Activated T-helper 1 cell treated with anti-CD3 and anti-CD28 coated beads, Interleukin-2, amount 50 U/mL, for 16 hours (primary cell): Measurements from ENCODE around the gene IGSF6.

Experiments
- DNase-seq, 2 donors: peaks; one replicate each; pipeline ENCODE4 v3.0.0-alpha.2; 2020; ENCODE audit warnings: low read depth in 1 of 2, low spot score in 1 of 2

IGSF6 gene

DNA sequence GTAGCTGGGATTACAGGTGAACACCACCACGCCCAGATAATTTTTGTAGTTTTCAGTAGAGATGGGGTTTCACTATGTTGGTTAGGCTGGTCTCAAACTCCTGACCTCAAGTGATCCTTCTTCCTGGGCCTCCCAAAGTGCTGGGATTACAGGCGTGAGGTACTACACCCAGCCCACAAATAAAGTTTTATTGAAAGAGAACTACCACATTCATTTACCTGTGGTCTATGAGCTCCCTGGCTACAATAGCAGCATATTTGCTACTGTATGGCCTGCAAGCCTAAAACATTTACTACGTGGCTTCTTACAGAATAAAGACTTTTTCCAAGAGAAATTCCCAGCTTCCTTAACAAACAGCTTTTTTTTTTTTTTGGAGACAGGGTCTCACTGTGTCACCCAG is 49.6 kb downstream of the IGSF6 start:
- DNase-seq = no peak

DNA sequence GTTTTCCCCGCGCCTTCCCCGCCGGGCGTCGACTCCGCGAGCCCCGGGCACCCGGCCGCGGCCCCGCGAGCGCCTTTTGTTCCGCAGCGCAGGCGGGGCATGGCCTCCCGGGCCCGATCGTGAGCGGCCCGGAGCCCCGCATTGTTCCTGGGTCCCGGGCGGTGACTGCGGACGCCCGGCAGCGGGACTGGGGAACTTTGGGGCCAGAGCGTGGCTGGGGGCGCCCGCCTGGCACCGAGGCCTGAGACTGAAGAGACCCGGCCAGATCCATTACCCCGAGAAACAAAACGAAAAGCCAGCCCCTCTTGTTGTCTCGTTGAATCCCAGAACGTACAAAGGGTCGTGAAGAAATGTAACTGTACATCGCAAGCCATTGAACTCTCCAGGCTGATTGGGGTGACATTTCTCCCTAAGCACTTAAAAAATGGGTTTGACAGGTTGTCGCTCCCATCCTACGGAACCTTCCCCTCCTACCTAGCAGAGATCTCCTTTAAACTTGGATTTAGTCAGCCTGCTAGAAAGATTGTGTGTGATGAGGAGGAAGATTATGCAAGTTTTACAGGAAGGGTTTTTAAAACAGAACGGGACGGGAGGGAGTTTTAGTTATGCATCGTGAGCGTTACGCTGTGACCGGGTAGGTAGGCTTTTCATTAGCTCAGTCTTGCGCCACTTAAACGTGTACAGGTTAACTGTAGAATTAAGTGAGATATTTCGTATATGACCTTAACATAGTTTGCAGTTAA is 52.2 kb downstream of the IGSF6 start:
- no peak for DNase-seq

DNA sequence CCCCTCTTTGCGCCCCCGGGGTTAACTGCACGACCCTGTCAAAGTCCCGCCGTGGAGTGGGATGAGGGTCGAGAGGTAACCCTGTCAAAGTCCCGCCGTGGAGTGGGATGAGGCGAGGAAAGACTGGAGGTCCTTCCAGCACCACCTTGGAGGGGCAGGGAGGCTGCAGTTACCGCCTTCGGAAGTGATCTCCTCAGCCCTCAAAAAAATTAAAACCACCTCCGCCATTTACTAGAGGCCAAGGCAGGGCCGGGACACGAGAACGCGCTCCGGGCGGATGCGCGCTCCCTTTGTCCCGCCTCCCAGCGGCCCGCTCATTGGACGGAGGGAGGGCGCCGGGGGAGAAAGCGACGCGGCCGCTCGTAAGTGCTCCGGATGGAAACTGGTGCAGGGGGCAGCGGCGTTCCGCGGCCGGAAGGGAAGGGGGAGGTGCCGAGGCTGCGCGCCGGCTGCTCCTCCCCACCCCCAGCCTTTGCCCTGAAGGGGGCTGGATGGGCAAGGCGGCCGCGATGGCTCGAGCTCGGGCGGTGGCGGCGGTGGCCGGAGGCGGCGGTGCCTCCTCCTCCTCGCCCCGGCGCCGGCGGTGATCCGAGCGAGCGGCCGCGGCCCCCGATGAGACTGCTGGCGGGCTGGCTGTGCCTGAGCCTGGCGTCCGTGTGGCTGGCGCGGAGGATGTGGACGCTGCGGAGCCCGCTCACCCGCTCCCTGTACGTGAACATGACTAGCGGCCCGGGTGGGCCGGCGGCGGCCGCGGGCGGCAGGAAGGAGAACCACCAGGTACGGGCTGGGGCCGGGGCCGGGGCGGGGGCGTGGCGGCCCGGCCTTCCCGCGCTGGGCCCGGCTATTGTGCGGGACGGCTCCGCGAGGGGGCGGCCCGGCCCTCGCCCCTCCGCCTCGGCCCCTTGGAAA is 53.0 kb downstream of the IGSF6 start, which contains the start of gene METTL9:
TSS of gene METTL9 (plus strand) at position 456 of the 909 bp plus-strand sequence. CDS start at position 613, 157 bp downstream.
- peak; percentile 89 to 93 for DNase-seq

DNA sequence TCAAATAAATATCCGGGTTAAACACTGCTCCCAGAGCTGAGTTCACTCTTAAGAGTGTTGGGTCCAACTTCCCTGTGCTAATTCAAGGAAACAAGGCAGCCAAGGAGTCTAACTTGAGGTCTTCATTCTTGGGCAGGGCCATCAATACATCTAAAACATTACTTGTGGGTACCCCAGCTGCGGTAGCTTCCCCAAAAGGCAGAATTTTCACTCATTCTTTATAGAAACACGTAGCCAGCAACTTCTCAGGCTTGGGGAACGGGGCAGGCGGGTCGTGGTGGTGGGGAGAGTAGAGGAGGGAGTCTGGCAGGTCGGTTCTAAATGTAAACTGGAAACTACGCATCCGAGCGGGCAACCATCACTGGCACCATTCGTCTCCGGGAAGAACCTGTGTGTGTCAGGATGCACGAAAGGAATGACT is 53.7 kb downstream of the IGSF6 start:
- no peak for DNase-seq

DNA sequence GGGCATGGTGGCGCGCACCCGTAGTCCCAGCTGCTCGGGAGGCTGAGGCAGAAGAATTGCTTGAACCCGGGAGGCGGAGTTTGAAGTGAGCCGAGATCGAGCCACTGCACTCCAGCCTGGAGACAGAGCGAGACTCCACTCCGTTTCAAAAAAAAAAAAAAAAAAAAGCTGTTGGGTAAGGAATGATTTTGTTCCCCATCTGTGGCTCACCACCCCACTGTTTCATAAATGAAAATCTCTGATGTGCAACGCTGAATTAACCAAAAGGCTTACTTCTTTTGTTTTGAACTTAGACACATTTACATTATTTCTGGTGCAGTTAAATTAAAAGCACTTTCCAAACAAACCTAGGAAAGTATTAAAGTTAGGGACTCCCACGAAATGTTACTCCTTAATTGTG is 54.2 kb downstream of the IGSF6 start:
- no peak for DNase-seq

DNA sequence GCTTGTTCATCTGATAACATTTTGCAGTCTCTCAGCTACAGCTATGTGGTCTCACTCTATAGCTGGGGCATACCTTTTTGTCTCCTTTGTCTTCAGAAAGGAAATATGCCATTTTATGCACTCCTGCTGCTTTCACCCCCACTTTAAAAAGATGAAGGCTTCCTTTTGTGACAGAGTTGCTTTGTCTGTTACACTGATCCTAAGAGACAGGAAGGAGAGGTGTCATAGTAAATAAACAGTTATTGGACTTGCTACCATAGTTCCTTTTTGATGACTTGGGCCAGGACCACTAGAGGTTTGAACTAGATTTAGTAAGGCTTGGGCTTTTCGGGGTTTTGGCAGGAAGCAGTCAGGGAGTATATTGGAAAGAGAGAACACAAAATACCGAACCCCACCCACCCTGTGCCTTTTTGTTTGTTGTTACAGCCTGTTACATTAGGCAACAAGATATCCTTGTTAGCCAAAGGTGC is 54.8 kb downstream of the IGSF6 start:
- DNase-seq = no peak

DNA sequence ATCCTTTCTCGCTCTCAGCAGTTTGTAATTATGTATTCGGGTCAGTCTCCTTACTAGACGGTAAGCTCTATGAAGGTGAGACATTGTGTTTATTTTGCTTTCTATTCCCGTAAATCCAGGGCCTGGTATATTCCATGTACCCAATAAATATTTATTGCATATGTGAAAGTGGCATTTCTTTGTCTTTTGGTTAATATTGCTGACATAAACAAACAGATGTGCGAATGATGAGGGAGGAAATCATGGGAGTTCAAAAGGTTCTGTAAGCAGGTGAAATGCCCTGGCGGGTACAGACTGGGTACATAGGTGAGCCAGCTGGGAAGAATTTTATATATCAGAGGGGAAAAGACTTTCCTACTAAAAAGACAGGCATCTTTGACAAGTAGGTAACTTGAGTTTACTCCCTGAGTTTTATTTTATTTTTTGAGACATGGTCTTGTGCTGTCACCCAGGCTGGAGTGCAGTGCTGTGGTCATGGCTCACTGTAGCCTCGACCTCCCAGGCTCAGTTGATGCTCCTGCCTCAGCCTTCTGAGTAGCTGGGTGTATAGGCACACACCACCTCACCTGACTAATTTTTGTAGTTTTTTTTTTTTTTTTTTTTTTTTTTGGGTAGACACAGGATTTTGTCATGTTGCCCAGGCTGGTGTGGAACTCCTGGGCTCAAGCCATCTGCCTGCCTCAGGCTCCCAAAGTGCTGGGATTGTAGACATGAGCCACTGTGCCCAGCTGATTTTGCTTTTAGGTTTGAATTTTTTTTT is 58.7 kb downstream of the IGSF6 start:
- DNase-seq = no peak

DNA sequence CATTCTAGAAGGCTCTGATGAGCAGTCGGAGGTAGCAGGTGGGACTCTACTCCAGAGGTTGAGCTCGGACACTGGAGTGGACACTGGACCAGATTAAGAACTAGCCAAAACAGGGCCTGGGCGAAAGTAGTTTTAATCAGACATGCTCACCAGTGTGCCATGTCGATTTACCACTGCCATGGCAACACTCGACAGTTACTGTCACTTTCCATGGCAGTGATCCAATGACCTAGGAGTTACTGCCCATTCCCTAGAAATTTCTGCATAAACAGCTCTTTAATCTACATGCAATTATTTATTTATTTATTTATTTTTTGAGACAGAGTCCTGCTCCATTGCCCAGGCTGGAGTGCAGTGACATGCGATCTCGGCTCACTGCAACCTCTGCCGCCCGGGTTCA is 60.2 kb downstream of the IGSF6 start:
- DNase-seq = no peak

DNA sequence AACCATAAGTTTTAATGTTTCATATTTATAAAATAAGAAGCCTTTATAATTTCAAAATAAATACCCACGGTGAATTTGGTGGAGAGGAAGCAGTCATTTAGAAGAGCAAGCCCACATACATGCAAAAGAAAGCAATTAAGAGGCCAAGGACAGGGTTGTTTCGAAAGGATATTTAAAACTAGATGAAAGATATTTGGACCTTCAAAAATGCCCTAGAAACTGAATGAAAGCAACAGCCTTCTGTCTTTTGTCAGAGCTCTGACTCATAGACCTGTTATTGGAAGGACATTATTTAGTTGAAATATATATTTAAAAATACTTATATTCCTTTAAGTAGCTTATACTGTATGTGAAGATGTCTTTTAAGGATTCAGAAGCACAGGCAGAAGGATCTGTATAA is 61.6 kb downstream of the IGSF6 start:
- DNase-seq = no peak

DNA sequence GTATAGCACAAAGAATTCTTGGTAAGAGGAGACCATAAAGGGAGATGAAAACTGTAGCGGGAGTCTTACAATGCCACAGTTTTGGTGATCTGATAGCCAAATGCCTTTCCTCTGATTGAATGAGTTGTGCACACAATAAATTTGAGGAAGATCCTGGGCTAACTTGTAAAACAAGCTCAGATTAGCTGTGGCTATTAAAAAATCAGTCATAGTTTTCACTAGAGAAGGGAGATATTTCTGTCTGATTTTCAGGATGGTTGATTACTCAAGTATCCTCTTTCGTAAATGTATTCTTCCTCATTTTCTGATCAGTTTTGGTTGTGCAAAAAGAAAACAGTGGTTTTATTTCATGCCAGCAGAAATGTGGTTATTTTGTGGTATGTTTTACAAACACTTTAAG is 62.1 kb downstream of the IGSF6 start:
- no peak for DNase-seq

DNA sequence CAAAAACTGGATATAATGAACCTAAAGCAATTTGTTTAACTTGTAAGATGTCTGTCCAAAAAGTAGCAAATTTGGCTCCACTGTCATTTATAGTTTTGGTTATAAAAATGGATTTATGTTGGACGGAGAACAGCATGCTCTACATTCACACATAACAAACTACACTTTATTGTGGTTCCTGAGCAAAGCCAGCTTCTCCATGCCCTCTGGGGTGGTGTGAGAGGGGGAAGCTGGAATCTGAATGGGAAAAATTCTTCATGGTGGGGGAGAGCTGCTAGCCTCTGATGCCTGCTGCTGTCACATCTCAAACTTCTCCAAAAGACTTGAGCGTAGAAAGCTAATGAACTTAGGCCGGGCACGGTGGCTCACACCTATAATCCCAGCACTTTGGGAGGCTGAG is 62.9 kb downstream of the IGSF6 start:
- DNase-seq = no peak
